Endothelial cell of umbilical vein (primary cell): ENCODE results near the gene SGPP1. TPM values are rescaled to one million over a fixed set of nuclear protein-coding genes. Genes with fewer than 3 reads are reported as not detected.
"Not testable (repeated sequence)": the region's sequence is repeated elsewhere in the genome, so short reads cannot be mapped to it uniquely, and the experiment has no call there.

Experiments used
- BruUV-seq: library from RNA; stranded (reverse); fragments of 400-500 nt; replicated peaks from 2 replicates; lab custom pipeline; 2021; lab: Mats Ljungman, UMichigan
- CTCF ChIA-PET: fragments of 300-600, 350-600 bp; sonication (Branson Sonifier 250); formaldehyde crosslinking; loops from one replicate; lab custom pipeline; 2021; ENCODE audit warnings: antibody characterized with exemption, inconsistent platforms; lab: Charles Lee
- POLR2A ChIA-PET: fragments of 300-600, 350-600 bp; sonication (Branson Sonifier 250); formaldehyde crosslinking; loops from one replicate; lab custom pipeline; 2021; ENCODE audit warnings: antibody characterized with exemption, inconsistent platforms; lab: Charles Lee
- DNase-seq: peaks from one replicate; pipeline ENCODE4 v3.0.0-alpha.2; 2011; ENCODE audit warnings: low read depth, low spot score
- FAIRE-seq: peaks from 2 replicates; lab custom pipeline; 2011; peaks lifted over from hg19 to GRCh38; lab: Jason Lieb, UNC
- H2AFZ ChIP-seq: 2 replicates; pipeline ENCODE4 v1.6.0; 2012; ENCODE audit warnings: low read depth, low read length, control low read depth, inconsistent platforms
- H3K27ac ChIP-seq: 2 replicates; pipeline ENCODE4 v1.5.1; 2011; ENCODE audit warnings: low read depth, mild to moderate bottlenecking, control low read depth, low read length, moderate library complexity; ENCODE audit not compliant: insufficient read depth
- H3K27me3 ChIP-seq, 2 experiments: 2 replicates each; pipeline versions ENCODE4 v1.6.0 to v1.6.1; 2011; ENCODE audit warnings: low read length in 2 of 2, mixed read lengths in 1 of 2; ENCODE audit not compliant: control insufficient read depth in 2 of 2, insufficient read depth in 2 of 2
- H3K36me3 ChIP-seq, 2 experiments: 2 replicates in 1 of 2; 3 replicates in 1 of 2; pipeline ENCODE4 v1.5.1; 2011; ENCODE audit warnings: low read length in 2 of 2, mild to moderate bottlenecking in 1 of 2, moderate library complexity in 1 of 2; ENCODE audit not compliant: control insufficient read depth in 2 of 2, insufficient read depth in 2 of 2; ENCODE audit errors: extremely low read depth in 1 of 2
- H3K4me1 ChIP-seq: 3 replicates; pipeline ENCODE4 v1.5.1; 2011; ENCODE audit warnings: mild to moderate bottlenecking, low read length; ENCODE audit not compliant: control insufficient read depth, insufficient read depth; ENCODE audit errors: extremely low read depth
- H3K4me2 ChIP-seq: 2 replicates; pipeline ENCODE4 v1.6.1; 2011; ENCODE audit warnings: low read length, control low read depth, mixed read lengths; ENCODE audit not compliant: insufficient read depth
- H3K4me3 ChIP-seq, 3 experiments: fragments of 200-600 bp in 1 of 3; sonication (generic), shearing (Covaris generic) in 1 of 3; replicated peaks in 1 of 3; 2 replicates each; pipeline ENCODE4 v1.5.1; 2011 to 2016; ENCODE audit warnings: control low read depth in 3 of 3, low read length in 3 of 3, mild to moderate bottlenecking in 2 of 3, inconsistent platforms in 1 of 3, low read depth in 1 of 3, moderate library complexity in 1 of 3; ENCODE audit not compliant: insufficient read depth in 1 of 3
- H3K79me2 ChIP-seq: 2 replicates; pipeline ENCODE4 v1.6.0; 2012; ENCODE audit warnings: low read length, inconsistent platforms; ENCODE audit not compliant: control insufficient read depth, insufficient read depth
- H3K9ac ChIP-seq: replicated peaks from 2 replicates; pipeline ENCODE3; 2011; ENCODE audit warnings: low read length, control low read depth; ENCODE audit not compliant: insufficient read depth; ENCODE audit errors: extremely low read depth
- H3K9me1 ChIP-seq: replicated peaks from 3 replicates; pipeline ENCODE4 v1.6.0; 2011; ENCODE audit warnings: mild to moderate bottlenecking, low read length; ENCODE audit not compliant: control insufficient read depth, insufficient read depth; ENCODE audit errors: extremely low read depth
- H3K9me3 ChIP-seq: replicated peaks from 2 replicates; pipeline ENCODE4 v1.5.1; 2012; ENCODE audit warnings: low read length, inconsistent platforms; ENCODE audit not compliant: control insufficient read depth, insufficient read depth
- H4K20me1 ChIP-seq: replicated peaks from 2 replicates; pipeline ENCODE3; 2011; ENCODE audit warnings: mild to moderate bottlenecking, low read length; ENCODE audit not compliant: control insufficient read depth, insufficient read depth; ENCODE audit errors: extremely low read depth
- CTCF ChIP-seq, 2 donors: IDR thresholded peaks; 1 replicate in 1 of 2; 2 replicates in 1 of 2; pipeline ENCODE4 v1.5.1; 2011; ENCODE audit warnings: low read length in 2 of 2, mild to moderate bottlenecking in 2 of 2, moderate library complexity in 2 of 2, control low read depth in 1 of 2, inconsistent platforms in 1 of 2, low read depth in 1 of 2; ENCODE audit not compliant: insufficient read depth in 1 of 2; ENCODE audit errors: extremely low read depth in 1 of 2
- EZH2 ChIP-seq: IDR thresholded peaks from 2 replicates; pipeline ENCODE4 v1.6.1; 2012; ENCODE audit warnings: borderline replicate concordance, low read depth, mild to moderate bottlenecking, moderate library complexity, low read length, inconsistent platforms; ENCODE audit not compliant: severe bottlenecking
- FOS ChIP-seq: IDR thresholded peaks from 2 replicates; pipeline ENCODE4 v1.6.1; 2011; ENCODE audit warnings: mild to moderate bottlenecking, low read length, moderate library complexity, borderline replicate concordance; ENCODE audit not compliant: insufficient read depth
- GATA2 ChIP-seq: IDR thresholded peaks from 2 replicates; pipeline ENCODE4 v1.7.0; 2011; ENCODE audit warnings: low read depth, mild to moderate bottlenecking, moderate library complexity, mixed read lengths, low read length; ENCODE audit not compliant: insufficient read length, insufficient read depth
- JUN ChIP-seq: IDR thresholded peaks from 2 replicates; pipeline ENCODE4 v1.6.1; 2011; ENCODE audit warnings: borderline replicate concordance, low read depth; ENCODE audit not compliant: insufficient read length, insufficient read depth
- MAX ChIP-seq: IDR thresholded peaks from 2 replicates; pipeline ENCODE4 v1.6.1; 2011; ENCODE audit not compliant: insufficient read depth, insufficient read length
- MYC ChIP-seq: IDR thresholded peaks from one replicate; pipeline ENCODE4 v1.6.1; 2011; ENCODE audit warnings: mild to moderate bottlenecking, low read depth, low read length
- POLR2A ChIP-seq: IDR thresholded peaks from 2 replicates; pipeline ENCODE4 v1.6.1; 2012; ENCODE audit warnings: low read depth, mild to moderate bottlenecking, control low read depth, low read length
- POLR2AphosphoS5 ChIP-seq: IDR thresholded peaks from 2 replicates; pipeline ENCODE4 v1.6.1; 2012; ENCODE audit warnings: low read depth, mild to moderate bottlenecking, control low read depth, low read length, moderate library complexity; ENCODE audit not compliant: insufficient read depth
- dilution Hi-C: fragments of 300-500 bp; cut with MboI; formaldehyde crosslinking; loops from one replicate; pipeline ENCODE4 v1.15.0; 2019; ENCODE audit warnings: low sequenced_read_pairs; ENCODE audit not compliant: extremely low pct_ligation_motif_present
- intact Hi-C: fragments of 100-400 bp; cut with micrococcal nuclease; formaldehyde crosslinking; loops from one replicate; pipeline ENCODE4 v1.10.0; 2022
- polyA plus RNA-seq, 4 experiments: library from polyadenylated mRNA; depleted of rRNA in 3 of 4; stranded (reverse) in 3 of 4; unstranded in 1 of 4; fragments of >200 nt; gene quantifications; 2 replicates each; pipeline versions ENCODE4 v1.2.1 to v1.2.3, GENCODE V29; 2011 to 2012; ENCODE audit warnings: missing spikeins in 1 of 4
- total RNA-seq: library from RNA; stranded (reverse); gene quantifications from 2 replicates; pipeline ENCODE4 v1.2.3, GENCODE V29; 2021

The SGPP1 gene
- total and polyA plus RNA-seq, 2 donors (not counting 3 experiments of a cell fraction or from before 2014, with no cell fraction given) = 6.2 to 7.9 TPM

- POLR2A ChIA-PET = no interaction called here
- H3K4me1 ChIP-seq = peaks cover 4% of the 10 kb centered on the region
- intact Hi-C loops (no loop called here), dilution Hi-C loops (no loop called here)
- TF ChIP-seq EZH2 = no peak
- TF ChIP-seq JUN = no peak
- no peak for TF ChIP-seq MYC
- no peak for TF ChIP-seq POLR2AphosphoS5
- no peak for TF ChIP-seq POLR2A
- TF ChIP-seq FOS = no peak
- no peak for TF ChIP-seq MAX
- TF ChIP-seq CTCF (IDR thresholded peaks at IDR 0.05; ENCODE audit: extremely low read depth in 1 of 2, insufficient read depth in 1 of 2, low read depth in 1 of 2, low read length in 2 of 2) = no peak
- TF ChIP-seq GATA2 = no peak
- no peaks in the 10 kb centered on the region for H3K27me3 ChIP-seq
- peaks cover 50% of the 10 kb centered on the region for H3K79me2 ChIP-seq
- FAIRE-seq (no peak), DNase-seq (no peak)
- no peak overlapping the region for H2AFZ ChIP-seq
- no peaks in the 10 kb centered on the region for H4K20me1 ChIP-seq
- no peaks in the 10 kb centered on the region for H3K9me3 ChIP-seq
- H3K4me3 ChIP-seq = no peak overlapping the region
- no TSS peak for BruUV-seq
- H3K27ac ChIP-seq = no peak overlapping the region
- H3K36me3 ChIP-seq = no peaks in the 10 kb centered on the region
- H3K9me1 ChIP-seq = no peaks in the 10 kb centered on the region
- CTCF ChIA-PET = no interaction called here
- no peak overlapping the region for H3K4me2 ChIP-seq
- no peak overlapping the region for H3K9ac ChIP-seq
Observed at GRCh38 chr14:63638493-63638892, 89.4 kb downstream of the SGPP1 start.

GRCh38 chr14:63636094-63636635, 91.7 kb downstream of the SGPP1 start:
- H3K36me3 ChIP-seq, H4K20me1 ChIP-seq, H3K27me3 ChIP-seq, FAIRE-seq, H3K27ac ChIP-seq, H3K4me1 ChIP-seq, H2AFZ ChIP-seq, BruUV-seq, H3K9me3 ChIP-seq, dilution Hi-C loops, H3K4me3 ChIP-seq, H3K9ac ChIP-seq, intact Hi-C loops, DNase-seq, H3K4me2 ChIP-seq, POLR2A ChIA-PET, H3K9me1 ChIP-seq: not testable (repeated sequence)
- CTCF ChIA-PET = interaction anchor here (3.3 kb wide), 1 partner anchor 133 kb away, joined by 58 read pairs; no protein-coding TSS in a partner anchor
- peaks cover 70% of the 10 kb centered on the region for H3K79me2 ChIP-seq
